Neural progenitor cell (in vitro differentiated cells): Measurements from ENCODE around the gene EME2.

Experiments
- CTCF ChIP-seq: fragments of 200-600 bp; sonication (generic); IDR thresholded peaks from 2 replicates; pipeline ENCODE4 v1.5.1; 2017; ENCODE audit warnings: antibody characterized with exemption, mild to moderate bottlenecking
- EZH2 ChIP-seq: fragments of 200-600 bp; sonication (generic); IDR thresholded peaks from 2 replicates; pipeline ENCODE4 v1.6.1; 2017; ENCODE audit warnings: antibody characterized with exemption, mild to moderate bottlenecking, moderate library complexity
- EZH2phosphoT487 ChIP-seq: fragments of 200-600 bp; sonication (generic); IDR thresholded peaks from 2 replicates; pipeline ENCODE4 v1.6.1; 2017; ENCODE audit warnings: antibody characterized with exemption

- TF ChIP-seq CTCF (no peak), EZH2 (no peak), EZH2phosphoT487 (no peak)
Observed at GRCh38 chr16:1752853-1753252, 19.8 kb upstream of the EME2 start.
